GM12873 (cell line): ENCODE data around the gene CIP2A.

Source experiments
- TF ChIP-seq, protein P1 (sequence below): IDR thresholded peaks from 2 replicates; pipeline ENCODE4 v1.5.1; 2012; ENCODE audit warnings: low read depth, mild to moderate bottlenecking, moderate library complexity, low read length, control low read depth; ENCODE audit not compliant: insufficient read depth; ENCODE audit errors: missing control alignments

The CIP2A gene

DNA sequence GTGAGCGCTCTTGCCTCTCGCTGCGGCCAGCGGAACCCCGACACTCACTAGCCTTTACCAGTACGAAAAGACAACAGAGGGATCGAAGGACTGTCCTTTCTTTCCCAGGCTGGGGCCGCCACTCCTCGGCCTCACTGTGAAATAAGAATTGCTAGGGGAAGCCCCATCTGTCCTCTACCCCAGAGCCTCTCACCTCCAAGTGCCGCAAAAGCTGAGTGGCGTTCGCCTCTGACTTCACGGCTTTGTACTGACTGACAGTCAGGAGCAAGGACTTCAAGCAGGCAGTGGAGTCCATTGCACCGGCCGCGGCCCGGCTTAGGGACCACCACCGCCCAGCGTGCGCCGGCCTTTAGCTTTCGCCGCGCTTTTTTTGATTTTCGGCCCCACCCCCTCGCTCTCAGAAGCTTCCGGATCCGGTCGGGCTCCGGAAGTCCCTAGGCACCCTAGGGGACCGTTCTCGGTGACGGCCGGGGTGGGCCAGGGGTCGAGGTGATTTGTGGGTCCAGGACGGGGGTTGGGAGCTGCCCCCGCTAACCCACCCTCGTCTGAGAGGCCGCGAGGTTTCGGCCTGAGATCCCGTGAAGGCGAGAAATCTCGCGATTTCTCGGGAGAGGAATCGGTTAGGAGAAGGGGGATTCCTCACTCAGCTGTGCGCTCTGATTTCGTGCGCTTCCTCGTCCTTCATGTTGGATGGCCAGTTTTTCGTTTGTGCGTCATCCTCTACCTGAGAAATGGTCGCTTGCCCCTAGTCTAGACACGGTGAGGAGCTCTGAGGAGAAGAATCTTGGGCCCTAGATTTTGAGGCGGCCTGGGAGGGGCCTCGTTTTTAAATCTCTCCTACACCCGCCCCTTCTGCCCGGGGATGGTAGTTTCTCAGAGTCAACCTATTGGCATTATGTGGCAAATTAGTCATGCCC, at the start of gene CIP2A, which contains the start of gene DZIP3:
Gene CIP2A (minus strand): TSS at position 358 of the 917 bp plus-strand sequence. CDS start 63 bp downstream, at position 295.
Gene DZIP3 (plus strand): TSS at position 642 of the 917 bp plus-strand sequence. CDS start 15,685 bp downstream, outside the sequence.
- TF ChIP-seq, protein P1, sequence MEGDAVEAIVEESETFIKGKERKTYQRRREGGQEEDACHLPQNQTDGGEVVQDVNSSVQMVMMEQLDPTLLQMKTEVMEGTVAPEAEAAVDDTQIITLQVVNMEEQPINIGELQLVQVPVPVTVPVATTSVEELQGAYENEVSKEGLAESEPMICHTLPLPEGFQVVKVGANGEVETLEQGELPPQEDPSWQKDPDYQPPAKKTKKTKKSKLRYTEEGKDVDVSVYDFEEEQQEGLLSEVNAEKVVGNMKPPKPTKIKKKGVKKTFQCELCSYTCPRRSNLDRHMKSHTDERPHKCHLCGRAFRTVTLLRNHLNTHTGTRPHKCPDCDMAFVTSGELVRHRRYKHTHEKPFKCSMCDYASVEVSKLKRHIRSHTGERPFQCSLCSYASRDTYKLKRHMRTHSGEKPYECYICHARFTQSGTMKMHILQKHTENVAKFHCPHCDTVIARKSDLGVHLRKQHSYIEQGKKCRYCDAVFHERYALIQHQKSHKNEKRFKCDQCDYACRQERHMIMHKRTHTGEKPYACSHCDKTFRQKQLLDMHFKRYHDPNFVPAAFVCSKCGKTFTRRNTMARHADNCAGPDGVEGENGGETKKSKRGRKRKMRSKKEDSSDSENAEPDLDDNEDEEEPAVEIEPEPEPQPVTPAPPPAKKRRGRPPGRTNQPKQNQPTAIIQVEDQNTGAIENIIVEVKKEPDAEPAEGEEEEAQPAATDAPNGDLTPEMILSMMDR = no peak

DNA sequence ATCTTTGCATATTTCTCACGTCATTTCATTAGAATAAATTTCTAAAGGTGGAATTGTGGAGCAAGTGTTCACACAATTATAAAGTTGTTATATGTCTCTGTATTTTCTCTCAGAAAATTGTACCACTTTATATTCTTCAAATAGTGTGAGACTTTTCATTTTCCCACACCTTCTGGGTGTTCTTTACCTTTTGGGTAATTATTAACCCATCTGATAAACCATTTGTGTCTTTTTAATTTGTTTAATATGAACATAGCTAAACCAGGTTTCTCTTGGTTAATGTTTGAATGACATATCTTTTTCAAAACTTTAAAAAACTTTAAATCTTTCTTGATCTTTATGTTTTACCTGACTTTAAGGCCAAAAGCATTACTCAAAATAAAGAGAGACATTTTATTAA, 40.7 kb upstream of the CIP2A start:
- TF ChIP-seq, protein P1 = no peak

DNA sequence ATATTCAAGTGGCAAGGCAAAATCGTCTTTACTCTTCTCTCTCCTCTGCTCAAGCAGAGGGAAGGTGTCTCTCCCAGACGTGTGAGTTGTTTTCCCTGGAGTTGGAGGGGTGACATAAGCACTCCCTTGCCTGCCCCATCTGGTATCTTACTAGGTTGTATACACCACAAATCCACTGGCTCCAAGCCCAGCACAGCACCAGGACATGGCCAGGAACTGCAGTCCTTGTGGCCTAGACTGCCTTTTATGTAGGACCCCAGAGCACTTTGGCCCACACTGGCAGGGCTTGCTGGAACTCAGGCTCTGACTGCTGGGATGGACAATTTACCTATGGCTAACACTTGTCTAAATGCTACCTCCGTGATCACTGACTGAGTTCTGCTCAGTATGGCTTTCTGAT, 34.3 kb upstream of the CIP2A start:
- TF ChIP-seq, protein P1 = no peak

DNA sequence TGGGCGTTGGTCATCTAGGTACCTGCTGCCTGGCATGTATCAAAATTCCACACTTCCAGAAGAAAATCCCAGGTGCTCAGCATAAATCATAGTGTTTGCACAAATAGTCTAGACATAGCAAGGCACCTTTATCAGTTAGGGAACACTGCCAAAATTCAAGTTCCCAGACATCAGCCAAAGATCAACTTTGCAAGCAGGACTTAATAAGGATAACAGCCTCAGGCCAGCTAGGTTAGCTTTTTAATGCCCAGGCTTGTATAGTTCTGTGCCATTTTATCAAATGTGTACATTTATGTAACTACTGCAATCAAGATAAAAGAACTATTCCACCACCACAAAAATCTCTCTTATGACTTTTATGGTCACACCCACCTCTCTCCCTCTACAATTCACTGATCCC, 31.0 kb upstream of the CIP2A start:
- TF ChIP-seq, protein P1 = no peak

DNA sequence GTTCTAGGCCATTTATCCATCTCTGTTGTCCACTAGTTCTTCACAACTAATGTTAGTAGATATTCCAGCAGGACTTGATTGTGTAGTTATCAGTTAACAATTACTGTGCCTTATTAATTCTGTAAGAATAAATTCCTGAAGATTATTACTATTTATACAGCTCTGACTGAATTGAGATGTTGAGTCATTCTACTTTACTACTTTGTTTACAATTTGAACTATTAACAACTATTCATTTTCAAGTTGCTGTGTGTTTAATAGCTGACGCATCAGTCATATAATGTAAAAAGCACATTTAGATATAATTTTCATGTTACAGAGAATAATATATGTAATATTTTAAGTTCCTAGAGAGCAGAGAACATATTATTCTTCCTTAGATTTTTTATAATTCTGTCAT, 21.4 kb upstream of the CIP2A start:
- TF ChIP-seq, protein P1 = no peak

DNA sequence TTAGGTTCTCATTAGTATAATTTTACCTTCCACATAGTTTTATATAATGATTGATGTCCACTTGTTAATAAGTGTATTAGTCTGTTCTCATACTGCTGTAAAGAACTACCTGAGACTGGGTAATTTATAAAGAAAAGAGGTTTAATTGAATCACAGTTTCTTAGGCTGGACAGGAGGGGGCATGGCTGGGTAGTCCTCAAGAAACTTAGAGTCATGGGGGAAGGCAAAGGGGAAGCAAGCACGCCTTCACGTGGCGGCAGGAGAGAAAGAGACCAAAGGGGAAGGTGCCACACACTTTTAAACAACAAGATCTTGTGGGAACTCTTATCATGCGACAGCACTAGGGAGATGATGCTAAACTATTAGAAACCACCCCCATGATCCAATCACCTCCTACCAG, 19.5 kb upstream of the CIP2A start:
- TF ChIP-seq, protein P1 = no peak

DNA sequence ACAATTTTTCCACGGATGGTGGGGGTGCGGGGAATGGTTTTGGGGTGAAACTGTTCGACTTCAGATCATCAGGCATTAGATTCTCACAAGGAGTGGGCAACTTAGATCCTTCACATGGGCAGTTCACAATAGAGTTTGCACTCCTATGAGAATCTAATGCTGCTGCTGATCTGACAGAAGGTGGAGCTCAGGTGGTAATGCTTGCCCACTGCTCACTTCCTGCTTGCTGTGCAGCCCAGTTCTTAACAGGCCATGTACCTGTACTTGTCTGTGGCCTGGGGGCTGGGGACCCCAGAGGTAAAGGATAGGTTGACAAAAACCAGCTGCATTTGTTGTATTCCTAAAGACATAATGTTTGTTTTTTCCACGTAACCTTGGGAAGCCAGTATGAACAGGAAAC, 16.3 kb upstream of the CIP2A start:
- TF ChIP-seq, protein P1 = no peak
